ENCODE data around the gene HDAC5. TPM values are rescaled to one million over a fixed set of nuclear protein-coding genes. Genes with fewer than 3 reads are reported as not detected.
"Not testable (repeated sequence)": the region's sequence is repeated elsewhere in the genome, so short reads cannot be mapped to it uniquely, and the experiment has no call there.

The HDAC5 gene
- total RNA-seq, 4 donors from 2014 or later, result 78.1 to 152 (median 112) TPM

DNA sequence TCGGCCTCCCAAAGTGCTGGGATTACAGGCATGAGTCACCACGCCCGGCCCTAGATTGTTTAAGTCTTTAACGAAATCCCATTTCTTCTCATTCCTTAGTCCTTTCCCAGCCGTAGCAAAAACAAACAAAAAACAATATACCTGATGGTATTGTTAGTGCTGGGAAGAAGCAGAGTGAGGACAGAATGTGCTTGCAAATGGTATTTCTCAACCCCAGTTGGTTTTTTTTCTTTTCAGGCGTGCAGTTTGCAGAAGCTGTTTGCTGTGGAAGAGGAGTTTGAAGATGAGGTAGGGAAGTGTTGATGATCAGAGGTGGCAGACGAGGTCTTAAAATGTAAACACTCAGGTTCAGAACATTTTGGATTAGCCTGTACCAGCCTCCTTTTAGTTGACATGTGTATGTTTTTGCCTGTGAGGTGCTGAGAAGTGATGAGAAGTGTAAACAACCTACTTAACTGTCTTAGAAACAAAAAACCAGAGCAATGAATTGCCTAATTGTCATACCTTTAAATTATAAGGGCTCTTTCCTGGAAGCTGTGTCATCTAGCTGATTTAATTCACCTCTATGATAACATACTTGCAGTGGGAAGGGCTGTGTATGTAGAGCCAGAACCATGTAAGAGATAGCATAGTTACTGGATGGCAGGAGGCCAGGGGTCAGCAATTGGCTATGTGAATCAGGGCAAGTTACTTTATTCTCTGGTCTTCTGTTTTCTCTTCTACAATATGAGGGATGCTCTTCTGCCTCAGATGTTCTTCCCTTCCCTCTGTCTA lies 21.7 kb upstream of the HDAC5 start:
- peak overlapping the region in 3 of 4 donors; percentile 62 to 84 (median 72) for H3K27ac ChIP-seq
- WGBS, 2 donors (ENCODE audit: low coverage in 1 of 2), result 58 to 79% methylated on average over 7 of the region's 7 CpGs
- no peak for ATAC-seq
- peaks cover 0 to 13% of the 10 kb centered on the region in 2 donors for H3K36me3 ChIP-seq
- H3K9me3 ChIP-seq, result no peaks in the 10 kb centered on the region
- no peak for TF ChIP-seq CTCF (IDR thresholded peaks at IDR 0.05)
- TF ChIP-seq EP300 (IDR thresholded peaks at IDR 0.05), result no peak
- TF ChIP-seq POLR2AphosphoS5 (IDR thresholded peaks at IDR 0.05), result no peak
- TF ChIP-seq POLR2A (IDR thresholded peaks at IDR 0.05), result no peak
- H3K27me3 ChIP-seq, result no peaks in the 10 kb centered on the region
- H3K4me3 ChIP-seq, result no peak overlapping the region
- H3K4me1 ChIP-seq, result peaks cover 0 to 17% (median 12%) of the 10 kb centered on the region in 3 donors

GRCh38 chr17:44143921-44144320 lies 20.5 kb upstream of the HDAC5 start:
- Histone ChIP-seq H3K4me1 (peaks cover 0 to 17% (median 12%) of the 10 kb centered on the region in 3 donors), H3K36me3 (peaks cover 0 to 13% of the 10 kb centered on the region in 2 donors), H3K27ac (peak overlapping the region in 3 of 4 donors; percentile 62 to 84 (median 72))
- H3K4me3 ChIP-seq, H3K27me3 ChIP-seq, ATAC-seq, H3K9me3 ChIP-seq: not testable (repeated sequence)
- WGBS, 2 donors (ENCODE audit: low coverage in 1 of 2), result 83 to 90% methylated on average over 2 to 4 of the region's 8 CpGs

- Histone ChIP-seq H3K4me1 (peaks cover 0 to 31% (median 16%) of the 10 kb centered on the region in 3 donors), H3K27me3 (peaks cover 23% of the 10 kb centered on the region), H3K4me3 (no peak overlapping the region), H3K36me3 (no peaks in the 10 kb centered on the region), H3K9me3 (no peaks in the 10 kb centered on the region), H3K27ac (peak overlapping the region in 3 of 4 donors; percentile 43 to 75 (median 59))
- WGBS, 2 donors (ENCODE audit: low coverage in 1 of 2), result 0 to 6% methylated on average over 4 to 10 of the region's 20 CpGs
- TF ChIP-seq POLR2A (IDR thresholded peaks at IDR 0.05) (no peak), EP300 (IDR thresholded peaks at IDR 0.05) (no peak), POLR2AphosphoS5 (IDR thresholded peaks at IDR 0.05) (peak; percentile 80)
- peak; percentile 94 for ATAC-seq
Observed at GRCh38 chr17:44137891-44138709, 14.7 kb upstream of the HDAC5 start.

GRCh38 chr17:44134752-44135568 lies 11.5 kb upstream of the HDAC5 start:
- H3K4me3 ChIP-seq, result no peak overlapping the region
- H3K27me3 ChIP-seq, result peaks cover 23% of the 10 kb centered on the region
- H3K9me3 ChIP-seq, result no peaks in the 10 kb centered on the region
- no peak overlapping the region for H3K27ac ChIP-seq
- WGBS, 2 donors (ENCODE audit: low coverage in 1 of 2), result 90 to 93% methylated on average over 5 to 6 of the region's 9 CpGs
- no peak for ATAC-seq
- TF ChIP-seq POLR2A (IDR thresholded peaks at IDR 0.05) (no peak), EP300 (IDR thresholded peaks at IDR 0.05) (no peak), POLR2AphosphoS5 (IDR thresholded peaks at IDR 0.05) (no peak), CTCF (IDR thresholded peaks at IDR 0.05) (no peak)
- peaks cover 0 to 14% (median 10%) of the 10 kb centered on the region in 3 donors for H3K4me1 ChIP-seq
- H3K36me3 ChIP-seq, result no peaks in the 10 kb centered on the region

GRCh38 chr17:44133918-44134476 lies 10.6 kb upstream of the HDAC5 start:
- no CpG with 5 or more reads among the region's 4 CpGs for WGBS, 2 donors (ENCODE audit: low coverage in 1 of 2)

More at GRCh38 chr17:44133918-44134476, 10.6 kb upstream of the HDAC5 start:
- no peak for ATAC-seq
- H3K27ac ChIP-seq, result no peak overlapping the region
- H3K4me3 ChIP-seq, result no peak overlapping the region
- H3K4me1 ChIP-seq, result peaks cover 0 to 14% (median 10%) of the 10 kb centered on the region in 3 donors
- H3K27me3 ChIP-seq, result peaks cover 19% of the 10 kb centered on the region
- TF ChIP-seq POLR2AphosphoS5 (IDR thresholded peaks at IDR 0.05) (no peak), POLR2A (IDR thresholded peaks at IDR 0.05) (no peak), CTCF (IDR thresholded peaks at IDR 0.05) (no peak), EP300 (IDR thresholded peaks at IDR 0.05) (no peak)
- H3K9me3 ChIP-seq, result no peaks in the 10 kb centered on the region
- no peaks in the 10 kb centered on the region for H3K36me3 ChIP-seq
